Ovary (tissue), 9 donors: Measurements from ENCODE around the gene SMIM1. TPM values are rescaled to one million over a fixed set of nuclear protein-coding genes. Genes with fewer than 3 reads are reported as not detected.
"Not testable (repeated sequence)": the region's sequence is repeated elsewhere in the genome, so short reads cannot be mapped to it uniquely, and the experiment has no call there.

Experiments
- DNase-seq, 5 donors: peaks; one replicate each; pipeline ENCODE4 v3.0.0-alpha.2; 2019 to 2020
- H3K27ac ChIP-seq, 2 donors: fragments of 200-600 bp; one replicate each; pipeline versions ENCODE4 v1.5.1 to v1.8.0; 2019 to 2022
- H3K27me3 ChIP-seq: fragments of 200-600 bp; one replicate; pipeline ENCODE4 v1.8.0; 2022
- H3K36me3 ChIP-seq: fragments of 200-600 bp; sonication (generic); one replicate; pipeline ENCODE4 v1.5.1; 2019
- H3K4me1 ChIP-seq: one replicate; pipeline ENCODE4 v1.8.1; 2013; ENCODE audit warnings: mild to moderate bottlenecking, moderate library complexity; ENCODE audit not compliant: insufficient read depth
- H3K4me3 ChIP-seq: fragments of 200-600 bp; sonication (generic); one replicate; pipeline ENCODE4 v1.5.1; 2017
- H3K9me3 ChIP-seq, 2 donors: fragments of 200-600 bp in 1 of 2; sonication (generic) in 1 of 2; one replicate each; pipeline versions ENCODE4 v1.5.1 to v1.8.1; 2013 to 2019; ENCODE audit warnings: mild to moderate bottlenecking in 1 of 2, moderate library complexity in 1 of 2
- EP300 ChIP-seq: sonication (generic); formaldehyde crosslinking; IDR thresholded peaks from one replicate; pipeline ENCODE4 v1.6.1; 2017; ENCODE audit warnings: antibody characterized with exemption
- POLR2A ChIP-seq: fragments of 450-650 bp; IDR thresholded peaks from one replicate; pipeline ENCODE4 v1.6.1; 2017; ENCODE audit warnings: antibody characterized with exemption, mild to moderate bottlenecking, moderate library complexity
- WGBS, 3 donors: extraction: QIAGEN DNeasy Blood & Tissue Kit in 1 of 3; methylation state at CpG; one replicate each; pipeline versions ENCODE4 v1.1.5 to v1.1.7; 2013 to 2017; 5-methylcytosine and 5-hydroxymethylcytosine counted together
- intact Hi-C, 4 donors: fragments of 100-400 bp; cut with DNase I; formaldehyde crosslinking; loops; one replicate each; pipeline versions ENCODE4 v1.11.0 to v1.15.1; 2022 to 2023
- polyA plus RNA-seq, 2 donors: library from polyadenylated mRNA; stranded (reverse); fragments of 200-250 nt in 1 of 2; fragments of 350-450 nt in 1 of 2; fragmentation: Illumina TruSeq in 1 of 2; extraction: RNeasy Lipid Tissue Mini Kit (QIAGEN cat#74804) in 1 of 2; gene quantifications; one replicate each; pipeline ENCODE4 v1.2.3, GENCODE V29; 2013 to 2014
- total RNA-seq, 7 donors: library from RNA; depleted of rRNA in 2 of 7; stranded (reverse); fragments of >200 nt in 2 of 7; fragmentation: NEBNext Ultra II Directional in 3 of 7; extraction: Animal tissue kit (Norgen Biotek cat#: 25700) in 3 of 7; gene quantifications; one replicate each; pipeline versions ENCODE4 v1.1.0 to v1.2.4, GENCODE V29; 2016 to 2023
- TF ChIP-seq, protein P1 (sequence below), 3 donors: fragments of 450-650 bp in 2 of 3; fragments of 200-600 bp in 1 of 3; IDR thresholded peaks; one replicate each; pipeline versions ENCODE4 v1.5.1 to v1.8.0; 2016 to 2022; ENCODE audit warnings: antibody characterized with exemption in 3 of 3, mild to moderate bottlenecking in 1 of 3
- donor health status: DM: no; HTN: no; CAD: no; lungs with moderate emphysema.
- donor health status: DM: no; HTN: no; CAD: no.
- donor health status: Bipolar disorder and iron deficiency.
- donor health status: DM: yes; HTN: yes; CAD: no.
- donor health status: DM: no; HTN: no; CAD: no.
- donor health status: DM: yes; HTN: yes; CAD: no.

SMIM1 gene
- total and polyA plus RNA-seq, 9 donors = 7.1 to 22.1 (median 18.7) TPM; not detected in 1

DNA sequence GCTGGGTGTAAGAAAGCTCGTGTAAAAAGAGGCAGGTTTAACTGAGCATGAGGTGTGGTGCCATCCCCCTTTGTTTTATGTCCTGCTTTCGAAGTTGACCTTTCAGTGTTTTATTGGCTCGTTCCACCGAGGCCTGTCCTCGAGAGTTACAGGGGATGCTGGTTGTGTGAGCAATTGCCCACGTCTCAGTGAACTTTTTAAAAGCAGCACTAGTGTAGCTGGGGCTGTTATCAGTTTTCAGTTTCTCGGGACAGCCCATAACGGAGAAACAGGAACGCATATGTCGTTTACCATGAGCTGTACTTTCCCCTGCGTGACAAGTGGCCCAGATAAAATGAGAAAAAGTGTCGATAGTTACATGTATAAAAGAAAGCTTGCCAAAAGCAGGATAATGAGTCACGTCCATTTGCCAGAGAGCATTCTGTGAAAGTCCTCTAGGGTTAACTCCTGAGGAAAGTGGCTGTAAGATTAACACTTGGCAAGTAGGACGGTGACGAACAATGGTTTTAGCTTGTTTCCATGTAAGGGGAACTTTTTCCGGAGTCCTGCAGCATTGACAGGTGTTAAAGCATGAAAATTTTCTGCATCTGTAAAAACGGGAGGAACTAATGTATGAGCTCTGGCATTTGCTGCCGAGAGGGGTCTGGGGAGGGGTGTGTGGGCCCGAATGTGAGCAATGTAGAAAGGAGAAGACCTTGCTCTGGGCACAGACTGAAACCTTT, 31.5 kb downstream of the SMIM1 start:
- TF ChIP-seq EP300 (no peak), POLR2A (no peak)
- TF ChIP-seq, protein P1, sequence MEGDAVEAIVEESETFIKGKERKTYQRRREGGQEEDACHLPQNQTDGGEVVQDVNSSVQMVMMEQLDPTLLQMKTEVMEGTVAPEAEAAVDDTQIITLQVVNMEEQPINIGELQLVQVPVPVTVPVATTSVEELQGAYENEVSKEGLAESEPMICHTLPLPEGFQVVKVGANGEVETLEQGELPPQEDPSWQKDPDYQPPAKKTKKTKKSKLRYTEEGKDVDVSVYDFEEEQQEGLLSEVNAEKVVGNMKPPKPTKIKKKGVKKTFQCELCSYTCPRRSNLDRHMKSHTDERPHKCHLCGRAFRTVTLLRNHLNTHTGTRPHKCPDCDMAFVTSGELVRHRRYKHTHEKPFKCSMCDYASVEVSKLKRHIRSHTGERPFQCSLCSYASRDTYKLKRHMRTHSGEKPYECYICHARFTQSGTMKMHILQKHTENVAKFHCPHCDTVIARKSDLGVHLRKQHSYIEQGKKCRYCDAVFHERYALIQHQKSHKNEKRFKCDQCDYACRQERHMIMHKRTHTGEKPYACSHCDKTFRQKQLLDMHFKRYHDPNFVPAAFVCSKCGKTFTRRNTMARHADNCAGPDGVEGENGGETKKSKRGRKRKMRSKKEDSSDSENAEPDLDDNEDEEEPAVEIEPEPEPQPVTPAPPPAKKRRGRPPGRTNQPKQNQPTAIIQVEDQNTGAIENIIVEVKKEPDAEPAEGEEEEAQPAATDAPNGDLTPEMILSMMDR (IDR thresholded peaks at IDR 0.05) = no peak
- H3K9me3 ChIP-seq = no peaks in the 10 kb centered on the region
- no peak overlapping the region for H3K27ac ChIP-seq
- H3K36me3 ChIP-seq = no peaks in the 10 kb centered on the region
- no peaks in the 10 kb centered on the region for H3K27me3 ChIP-seq
- WGBS, 3 donors = 40 to 48% (median 43%) methylated on average over 19 of the region's 19 CpGs
- DNase-seq = no peak
- intact Hi-C loops = no loop called here
- no peaks in the 10 kb centered on the region for H3K4me1 ChIP-seq
- no peak overlapping the region for H3K4me3 ChIP-seq

- H3K4me1 ChIP-seq, H3K36me3 ChIP-seq, H3K27ac ChIP-seq, H3K4me3 ChIP-seq, H3K27me3 ChIP-seq, DNase-seq, intact Hi-C loops, H3K9me3 ChIP-seq: not testable (repeated sequence)
- 38 to 45% (median 43%) methylated on average over 7 of the region's 7 CpGs for WGBS, 3 donors
Observed at GRCh38 chr1:3804627-3804944, 32.0 kb downstream of the SMIM1 start.

DNA sequence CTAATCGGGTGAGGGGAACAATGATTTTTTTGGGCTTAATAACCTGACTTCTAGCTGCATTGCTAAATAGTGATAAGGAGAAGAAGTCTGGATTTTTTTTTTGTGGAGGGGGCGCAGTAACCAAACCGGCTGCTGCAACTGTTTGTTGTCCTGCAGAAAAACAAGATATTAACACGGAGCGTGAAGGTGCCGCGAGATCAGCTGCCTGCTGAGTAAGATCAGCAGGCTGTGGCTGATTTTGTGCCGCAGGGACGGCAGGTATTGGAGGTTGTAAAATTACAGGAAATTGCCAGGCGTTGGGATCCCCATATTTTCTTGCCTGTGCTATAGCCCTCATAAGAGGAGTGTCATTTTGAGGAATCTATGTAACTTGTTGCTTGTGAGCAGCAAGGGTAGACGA, 32.5 kb downstream of the SMIM1 start:
- intact Hi-C loops = no loop called here
- Histone ChIP-seq H3K27ac (no peak overlapping the region), H3K36me3 (no peaks in the 10 kb centered on the region), H3K9me3 (no peaks in the 10 kb centered on the region), H3K4me3 (no peak overlapping the region), H3K27me3 (no peaks in the 10 kb centered on the region), H3K4me1 (no peaks in the 10 kb centered on the region)
- TF ChIP-seq EP300 = no peak
- TF ChIP-seq, protein P1 (IDR thresholded peaks at IDR 0.05) = no peak
- no peak for TF ChIP-seq POLR2A
- WGBS, 3 donors = 57 to 66% (median 63%) methylated on average over 11 of the region's 11 CpGs
- no peak for DNase-seq

DNA sequence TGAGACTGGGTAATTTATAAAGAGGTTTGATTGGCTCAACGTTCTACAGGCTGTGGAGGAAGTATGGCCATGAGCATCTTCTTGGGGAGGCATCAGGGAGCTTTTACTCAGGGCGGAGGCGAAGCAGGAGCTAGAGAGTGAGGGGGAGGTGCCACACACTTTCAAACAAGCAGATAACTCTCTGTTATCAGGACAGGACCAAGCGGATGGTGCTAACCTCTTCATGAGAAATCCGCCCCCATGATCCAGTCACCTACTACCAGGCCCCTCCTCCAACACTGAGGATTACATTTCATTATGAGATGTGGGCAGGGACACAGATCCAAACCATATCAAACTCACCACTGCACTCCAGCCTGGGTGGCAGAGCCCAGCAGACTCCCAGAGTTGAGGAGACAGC, 35.2 kb downstream of the SMIM1 start:
- WGBS, 3 donors = 61 to 74% (median 70%) methylated on average over 5 of the region's 5 CpGs
- intact Hi-C loops = no loop called here

GRCh38 chr1:3809680-3810079, 37.1 kb downstream of the SMIM1 start:
- 56 to 68% (median 61%) methylated on average over 7 of the region's 7 CpGs for WGBS, 3 donors
- intact Hi-C loops = no loop called here
- no peak for DNase-seq
- H3K27me3 ChIP-seq = no peaks in the 10 kb centered on the region
- no peaks in the 10 kb centered on the region for H3K4me1 ChIP-seq
- TF ChIP-seq EP300 (no peak), POLR2A (no peak)
- TF ChIP-seq, protein P1 (IDR thresholded peaks at IDR 0.05) = no peak
- no peaks in the 10 kb centered on the region for H3K36me3 ChIP-seq
- no peak overlapping the region for H3K4me3 ChIP-seq
- no peak overlapping the region for H3K27ac ChIP-seq
- no peaks in the 10 kb centered on the region for H3K9me3 ChIP-seq

More for the DNA sequence above, 35.2 kb downstream of the SMIM1 start:
- no peaks in the 10 kb centered on the region for H3K9me3 ChIP-seq
- no peak for DNase-seq
- TF ChIP-seq EP300 = no peak
- TF ChIP-seq, protein P1 (IDR thresholded peaks at IDR 0.05) = no peak
- no peak for TF ChIP-seq POLR2A
- no peaks in the 10 kb centered on the region for H3K27me3 ChIP-seq
- H3K4me3 ChIP-seq = no peak overlapping the region
- H3K27ac ChIP-seq = no peak overlapping the region
- no peaks in the 10 kb centered on the region for H3K36me3 ChIP-seq
- H3K4me1 ChIP-seq = no peaks in the 10 kb centered on the region

GRCh38 chr1:3810149-3810761, 37.7 kb downstream of the SMIM1 start:
- intact Hi-C loops, H3K4me3 ChIP-seq, H3K36me3 ChIP-seq, H3K9me3 ChIP-seq, H3K27ac ChIP-seq, DNase-seq, H3K4me1 ChIP-seq, H3K27me3 ChIP-seq: not testable (repeated sequence)
- WGBS, 3 donors = 70 to 78% (median 71%) methylated on average over 9 of the region's 9 CpGs
